Sciatic nerve (tissue), 2 donors: ENCODE measurements around the gene MAN1A1. TPM values are rescaled to one million over a fixed set of nuclear protein-coding genes. Genes with fewer than 3 reads are reported as not detected.
A peak's percentile ranks its signal among the peaks of the same experiment; 100 is the strongest.

ENCODE experiments used
- ATAC-seq: fragments of 200-7000 bp; cut with Tn5 transposase; one replicate; pipeline ENCODE4 v1.9.1; 2020; ENCODE audit warnings: mild to moderate bottlenecking, moderate library complexity
- DNase-seq: peaks from one replicate; pipeline ENCODE4 v3.0.0-alpha.2; 2020; ENCODE audit warnings: low spot score
- intact Hi-C: fragments of 100-400 bp; cut with DNase I; formaldehyde crosslinking; loops from one replicate; pipeline ENCODE4 v1.14.2; 2022
- total RNA-seq: library from RNA; stranded (reverse); fragmentation: NEBNext Ultra II Directional; extraction: Animal tissue kit (Norgen Biotek cat#: 25700); gene quantifications from one replicate; pipeline ENCODE4 v1.2.1, GENCODE V29; 2021
- donor health status: DM: no; HTN: no; CAD: no.
- donor health status: DM: no; HTN: no; CAD: no.

The MAN1A1 gene
- total RNA-seq, 1 donor from 2014 or later = 65.1 TPM

- no peak for DNase-seq
- intact Hi-C loops = no loop called here
- ATAC-seq = no peak
Observed at GRCh38 chr6:119256978-119257462, 92.5 kb downstream of the MAN1A1 start.

GRCh38 chr6:119256392-119256791 is 93.2 kb downstream of the MAN1A1 start:
- intact Hi-C loops = no loop called here
- ATAC-seq = no peak
- no peak for DNase-seq

GRCh38 chr6:119255492-119255891 is 94.1 kb downstream of the MAN1A1 start:
- no peak for ATAC-seq
- intact Hi-C loops = no loop called here
- DNase-seq = no peak

GRCh38 chr6:119250036-119250435 is 99.5 kb downstream of the MAN1A1 start:
- intact Hi-C loops = no loop called here
- ATAC-seq (no peak), DNase-seq (no peak)

- DNase-seq (no peak), ATAC-seq (no peak)
- intact Hi-C loops = no loop called here
Observed at GRCh38 chr6:119249319-119249718, 100.2 kb downstream of the MAN1A1 start.

- intact Hi-C loops = no loop called here
- DNase-seq = no peak
- ATAC-seq = no peak
Observed at GRCh38 chr6:119247504-119247903, 102.1 kb downstream of the MAN1A1 start.

- ATAC-seq = no peak
- DNase-seq = no peak
- intact Hi-C loops = no loop called here
Observed at GRCh38 chr6:119243657-119244056, 105.9 kb downstream of the MAN1A1 start.

- DNase-seq (no peak), ATAC-seq (no peak)
- intact Hi-C loops = no loop called here
Observed at GRCh38 chr6:119243037-119243436, 106.5 kb downstream of the MAN1A1 start.

GRCh38 chr6:119241540-119242309 is 107.8 kb downstream of the MAN1A1 start:
- no peak for ATAC-seq
- no peak for DNase-seq
- intact Hi-C loops = no loop called here

GRCh38 chr6:119241111-119241465 is 108.5 kb downstream of the MAN1A1 start:
- intact Hi-C loops = no loop called here
- no peak for DNase-seq
- peak; percentile 85 for ATAC-seq

- ATAC-seq (peak; percentile 34), DNase-seq (no peak)
- intact Hi-C loops = no loop called here
Observed at GRCh38 chr6:119240257-119241110, 109.1 kb downstream of the MAN1A1 start.

- DNase-seq = no peak
- intact Hi-C loops = no loop called here
- ATAC-seq = no peak
Observed at GRCh38 chr6:119237177-119237715, 112.3 kb downstream of the MAN1A1 start.

GRCh38 chr6:119234941-119235340 is 114.6 kb downstream of the MAN1A1 start:
- ATAC-seq (no peak), DNase-seq (no peak)
- intact Hi-C loops = no loop called here

- intact Hi-C loops = no loop called here
- no peak for DNase-seq
Observed at GRCh38 chr6:119234457-119234856, 115.1 kb downstream of the MAN1A1 start.

GRCh38 chr6:119233312-119233984 is 116.1 kb downstream of the MAN1A1 start:
- ATAC-seq = no peak
- intact Hi-C loops = no loop called here
- DNase-seq = no peak

More at GRCh38 chr6:119234457-119234856, 115.1 kb downstream of the MAN1A1 start:
- ATAC-seq = no peak

GRCh38 chr6:119231394-119231793 is 118.2 kb downstream of the MAN1A1 start:
- intact Hi-C loops = no loop called here
- no peak for ATAC-seq
- DNase-seq = no peak

- no peak for ATAC-seq
- intact Hi-C loops = no loop called here
Observed at GRCh38 chr6:119230160-119230559, 119.4 kb downstream of the MAN1A1 start.

GRCh38 chr6:119227377-119227776 is 122.2 kb downstream of the MAN1A1 start:
- ATAC-seq (no peak), DNase-seq (no peak)
- intact Hi-C loops = no loop called here

More at GRCh38 chr6:119230160-119230559, 119.4 kb downstream of the MAN1A1 start:
- DNase-seq = no peak

- intact Hi-C loops = no loop called here
- no peak for DNase-seq
- ATAC-seq = no peak
Observed at GRCh38 chr6:119226089-119226488, 123.5 kb downstream of the MAN1A1 start.
